A549 (cell line): Measurements from ENCODE around the gene NLRX1.

Source experiments
- CTCF ChIP-seq: fragments of >200 bp; sonication (Bioruptor Twin); formaldehyde crosslinking; IDR thresholded peaks from 3 replicates; pipeline ENCODE4 v1.5.1; 2016
- PHF8 ChIP-seq: fragments of 200-600 bp; sonication (generic); IDR thresholded peaks from 2 replicates; pipeline ENCODE4 v1.6.1; 2016; ENCODE audit warnings: low read depth, mild to moderate bottlenecking, antibody characterized with exemption, moderate library complexity, borderline replicate concordance
- POLR2A ChIP-seq: IDR thresholded peaks from 2 replicates; pipeline ENCODE4 v1.6.1; 2012; ENCODE audit warnings: mild to moderate bottlenecking, low read length
- RNF2 ChIP-seq: fragments of 200-600 bp; sonication (generic); IDR thresholded peaks from 2 replicates; pipeline ENCODE4 v1.6.1; 2016; ENCODE audit warnings: low read depth, mild to moderate bottlenecking, antibody characterized with exemption, moderate library complexity, borderline replicate concordance

- no peak for TF ChIP-seq POLR2A
- no peak for TF ChIP-seq RNF2
- TF ChIP-seq CTCF = no peak
- TF ChIP-seq PHF8 = no peak
These were observed 7.1 kb downstream of the NLRX1 start for GRCh38 chr11:119175493-119176077.
